H9 (cell line): ENCODE data around the gene SEC14L5. TPM values are rescaled to one million over a fixed set of nuclear protein-coding genes. Genes with fewer than 3 reads are reported as not detected.

Source experiments
- DNase-seq: peaks from one replicate; pipeline ENCODE4 v3.0.0-alpha.2; 2017
- H2AFZ ChIP-seq: one replicate; pipeline ENCODE4 v1.6.1; 2013; ENCODE audit warnings: mild to moderate bottlenecking, low read length, control low read depth, moderate library complexity
- H2AK5ac ChIP-seq: 2 replicates; pipeline ENCODE4 v1.6.1; 2013; ENCODE audit warnings: low read length, control low read depth, mixed read lengths; ENCODE audit not compliant: insufficient read length
- H2BK120ac ChIP-seq: one replicate; pipeline ENCODE4 v1.6.1; 2013; ENCODE audit warnings: low read depth, mild to moderate bottlenecking, low read length, control low read depth, inconsistent platforms; ENCODE audit not compliant: poor library complexity, severe bottlenecking
- H2BK12ac ChIP-seq: 2 replicates; pipeline ENCODE4 v1.6.1; 2013; ENCODE audit warnings: low read length, control low read depth, mixed read lengths, low read depth; ENCODE audit not compliant: insufficient read length
- H2BK15ac ChIP-seq: 2 replicates; pipeline ENCODE4 v1.6.1; 2013; ENCODE audit warnings: low read depth, low read length, control low read depth
- H2BK20ac ChIP-seq: one replicate; pipeline ENCODE4 v1.6.1; 2013; ENCODE audit warnings: low read depth, mild to moderate bottlenecking, low read length, control low read depth, inconsistent platforms; ENCODE audit not compliant: poor library complexity, severe bottlenecking
- H2BK5ac ChIP-seq: 2 replicates; pipeline ENCODE4 v1.6.1; 2013; ENCODE audit warnings: low read length, control low read depth, mixed read lengths; ENCODE audit not compliant: insufficient read length
- H3K14ac ChIP-seq: 2 replicates; pipeline ENCODE4 v1.6.1; 2013; ENCODE audit warnings: low read length, control low read depth; ENCODE audit not compliant: insufficient read depth
- H3K18ac ChIP-seq: 2 replicates; pipeline ENCODE4 v1.6.1; 2013; ENCODE audit warnings: low read depth, mild to moderate bottlenecking, mixed read lengths, low read length, control low read depth; ENCODE audit not compliant: insufficient read length
- H3K23ac ChIP-seq: 2 replicates; pipeline ENCODE4 v1.6.1; 2013; ENCODE audit warnings: low read length, control low read depth, mixed read lengths, low read depth; ENCODE audit not compliant: insufficient read length
- H3K23me2 ChIP-seq: 2 replicates; pipeline ENCODE4 v1.6.1; 2013; ENCODE audit warnings: low read depth, mild to moderate bottlenecking, mixed read lengths, low read length, control low read depth; ENCODE audit not compliant: insufficient read length, poor library complexity, severe bottlenecking
- H3K27ac ChIP-seq: 2 replicates; pipeline ENCODE4 v1.5.1; 2013; ENCODE audit warnings: low read length, control low read depth, mixed read lengths, low read depth; ENCODE audit not compliant: insufficient read length
- H3K27me3 ChIP-seq: 2 replicates; pipeline ENCODE4 v1.6.1; 2013; ENCODE audit warnings: low read length, control low read depth, inconsistent platforms; ENCODE audit not compliant: insufficient read depth
- H3K4ac ChIP-seq: 2 replicates; pipeline ENCODE4 v1.6.1; 2013; ENCODE audit warnings: low read depth, mild to moderate bottlenecking, control low read depth, inconsistent platforms, low read length, moderate library complexity
- H3K4me1 ChIP-seq: 2 replicates; pipeline ENCODE4 v1.6.1; 2013; ENCODE audit warnings: low read length, control low read depth, inconsistent platforms; ENCODE audit not compliant: insufficient read depth
- H3K4me2 ChIP-seq: 2 replicates; pipeline ENCODE4 v1.6.1; 2013; ENCODE audit warnings: low read length, control low read depth, mixed read lengths; ENCODE audit not compliant: insufficient read length, insufficient read depth
- H3K56ac ChIP-seq: 2 replicates; pipeline ENCODE4 v1.6.1; 2013; ENCODE audit warnings: low read depth, mild to moderate bottlenecking, mixed read lengths, low read length, control low read depth; ENCODE audit not compliant: insufficient read length
- H3K79me1 ChIP-seq: 2 replicates; pipeline ENCODE4 v1.6.1; 2013; ENCODE audit warnings: low read depth, mild to moderate bottlenecking, moderate library complexity, low read length, control low read depth, inconsistent platforms; ENCODE audit not compliant: insufficient read depth, poor library complexity, severe bottlenecking
- H3K79me2 ChIP-seq: 2 replicates; pipeline ENCODE4 v1.6.1; 2013; ENCODE audit warnings: low read length, control low read depth, inconsistent platforms; ENCODE audit not compliant: insufficient read depth
- H3K9ac ChIP-seq: 2 replicates; pipeline ENCODE4 v1.6.1; 2013; ENCODE audit warnings: low read length, control low read depth, mixed read lengths; ENCODE audit not compliant: insufficient read length; ENCODE audit errors: extremely low read depth
- H3K9me3 ChIP-seq: one replicate; pipeline ENCODE4 v1.6.1; 2013; ENCODE audit warnings: low read depth, low read length, inconsistent platforms; ENCODE audit not compliant: control insufficient read depth
- H3T11ph ChIP-seq: one replicate; pipeline ENCODE4 v1.6.1; 2013; ENCODE audit warnings: mild to moderate bottlenecking, low read length, control low read depth, inconsistent platforms
- H4K20me1 ChIP-seq: one replicate; pipeline ENCODE4 v1.6.1; 2013; ENCODE audit not compliant: control insufficient read depth, insufficient read length, insufficient read depth
- H4K5ac ChIP-seq: 2 replicates; pipeline ENCODE4 v1.6.1; 2013; ENCODE audit warnings: low read depth, mild to moderate bottlenecking, mixed read lengths, low read length, control low read depth; ENCODE audit not compliant: insufficient read length
- H4K8ac ChIP-seq: replicated peaks from 2 replicates; pipeline ENCODE4 v1.6.1; 2013; ENCODE audit warnings: low read length, control low read depth, mixed read lengths, low read depth; ENCODE audit not compliant: insufficient read length
- H4K91ac ChIP-seq: 2 replicates; pipeline ENCODE4 v1.6.1; 2013; ENCODE audit warnings: low read depth, mild to moderate bottlenecking, moderate library complexity, mixed read lengths, low read length, control low read depth; ENCODE audit not compliant: insufficient read length
- H3K27ac Mint-ChIP-seq, 3 experiments: 2 replicates in 2 of 3; 3 replicates in 1 of 3; pipeline ENCODE4 v1.8.0; 2020 to 2021; ENCODE audit warnings: mixed read lengths in 3 of 3, mild to moderate bottlenecking in 1 of 3, moderate library complexity in 1 of 3
- H3K27me3 Mint-ChIP-seq: 2 replicates; pipeline ENCODE4 v1.8.0; 2021; ENCODE audit warnings: low read depth, mild to moderate bottlenecking, moderate library complexity, mixed read lengths
- H3K36me3 Mint-ChIP-seq, 3 experiments: 2 replicates in 2 of 3; 3 replicates in 1 of 3; pipeline ENCODE4 v1.8.0; 2020 to 2021; ENCODE audit warnings: low read depth in 3 of 3, mixed read lengths in 3 of 3; ENCODE audit not compliant: insufficient read depth in 1 of 3
- H3K4me1 Mint-ChIP-seq, 2 experiments: 2 replicates each; pipeline ENCODE4 v1.8.0; 2020; ENCODE audit warnings: mixed read lengths in 2 of 2
- H3K4me3 Mint-ChIP-seq, 2 experiments: 2 replicates in 1 of 2; 3 replicates in 1 of 2; pipeline ENCODE4 v1.8.0; 2020 to 2021; ENCODE audit warnings: mild to moderate bottlenecking in 2 of 2, mixed read lengths in 2 of 2, moderate library complexity in 1 of 2
- H3K9me3 Mint-ChIP-seq, 2 experiments: 2 replicates in 1 of 2; 3 replicates in 1 of 2; pipeline ENCODE4 v1.8.0; 2020; ENCODE audit warnings: mild to moderate bottlenecking in 2 of 2, mixed read lengths in 2 of 2, moderate library complexity in 1 of 2
- WGBS: extraction: QIAGEN DNeasy Blood & Tissue Kit; methylation state at CpG from one replicate; pipeline ENCODE4 v1.1.7; 2013; ENCODE audit warnings: missing lambda C conversion rate, low lambda C conversion rate, mixed read lengths; ENCODE audit not compliant: insufficient read length; ENCODE audit errors: extremely low coverage; 5-methylcytosine and 5-hydroxymethylcytosine counted together
- total RNA-seq: library from RNA; stranded (reverse); gene quantifications from 2 replicates; pipeline ENCODE4 v1.2.1, GENCODE V29; 2021
- TF ChIP-seq, protein P1 (sequence below): fragments of 200-600 bp; sonication (generic); conservative IDR thresholded peaks from 3 replicates; pipeline ENCODE4 v1.8.0; 2021; ENCODE audit warnings: antibody characterized with exemption, mild to moderate bottlenecking

SEC14L5 gene
- total RNA-seq, 1 experiment from 2014 or later = 4.1 TPM

DNA sequence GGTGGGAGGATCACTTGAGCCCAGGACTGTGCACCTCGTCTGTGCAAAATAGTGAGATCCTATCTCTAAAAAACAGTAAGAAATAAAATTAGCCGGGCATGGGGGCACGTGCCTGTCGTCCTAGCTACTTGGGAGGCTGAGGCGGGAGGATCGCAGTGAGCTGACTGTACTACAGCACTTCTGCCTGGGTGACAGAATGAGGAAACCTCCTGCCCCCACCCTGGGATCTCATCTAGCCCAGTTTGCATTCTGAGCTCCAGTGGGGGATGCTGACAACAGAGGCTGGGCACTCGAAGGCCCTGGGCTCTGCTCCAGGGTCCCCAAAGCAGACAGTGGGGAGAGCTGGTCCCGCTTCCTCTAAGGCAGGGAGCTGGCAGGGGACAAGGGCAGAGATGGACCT lies 68.5 kb downstream of the SEC14L5 start:
- Mint-ChIP-seq H3K27ac (no peak overlapping the region; a peak in 1 of 7 replicates), H3K36me3 (no peaks in the 10 kb centered on the region; a peak in 1 of 7 replicates), H3K4me1 (peaks cover 9 to 12% of the 10 kb centered on the region in 2 experiments), H3K4me3 (no peak overlapping the region), H3K9me3 (no peaks in the 10 kb centered on the region), H3K27me3 (peaks cover 5% of the 10 kb centered on the region)
- H3K4me1 ChIP-seq = no peaks in the 10 kb centered on the region
- H3K4ac ChIP-seq = no peak overlapping the region
- no peak overlapping the region for H2BK15ac ChIP-seq
- no peaks in the 10 kb centered on the region for H3K9me3 ChIP-seq
- no peak overlapping the region for H3K27ac ChIP-seq
- no peak overlapping the region for H3K4me2 ChIP-seq
- no peaks in the 10 kb centered on the region for H3K79me2 ChIP-seq
- H2BK5ac ChIP-seq = no peak overlapping the region
- no peaks in the 10 kb centered on the region for H3K23me2 ChIP-seq
- H4K8ac ChIP-seq = no peak overlapping the region
- WGBS = no CpG with 5 or more reads among the region's 8 CpGs
- no peaks in the 10 kb centered on the region for H3K79me1 ChIP-seq
- no peak overlapping the region for H3K23ac ChIP-seq
- TF ChIP-seq, protein P1, sequence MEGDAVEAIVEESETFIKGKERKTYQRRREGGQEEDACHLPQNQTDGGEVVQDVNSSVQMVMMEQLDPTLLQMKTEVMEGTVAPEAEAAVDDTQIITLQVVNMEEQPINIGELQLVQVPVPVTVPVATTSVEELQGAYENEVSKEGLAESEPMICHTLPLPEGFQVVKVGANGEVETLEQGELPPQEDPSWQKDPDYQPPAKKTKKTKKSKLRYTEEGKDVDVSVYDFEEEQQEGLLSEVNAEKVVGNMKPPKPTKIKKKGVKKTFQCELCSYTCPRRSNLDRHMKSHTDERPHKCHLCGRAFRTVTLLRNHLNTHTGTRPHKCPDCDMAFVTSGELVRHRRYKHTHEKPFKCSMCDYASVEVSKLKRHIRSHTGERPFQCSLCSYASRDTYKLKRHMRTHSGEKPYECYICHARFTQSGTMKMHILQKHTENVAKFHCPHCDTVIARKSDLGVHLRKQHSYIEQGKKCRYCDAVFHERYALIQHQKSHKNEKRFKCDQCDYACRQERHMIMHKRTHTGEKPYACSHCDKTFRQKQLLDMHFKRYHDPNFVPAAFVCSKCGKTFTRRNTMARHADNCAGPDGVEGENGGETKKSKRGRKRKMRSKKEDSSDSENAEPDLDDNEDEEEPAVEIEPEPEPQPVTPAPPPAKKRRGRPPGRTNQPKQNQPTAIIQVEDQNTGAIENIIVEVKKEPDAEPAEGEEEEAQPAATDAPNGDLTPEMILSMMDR = no peak
- H2AK5ac ChIP-seq = no peak overlapping the region
- no peak for DNase-seq
- no peak overlapping the region for H2BK120ac ChIP-seq
- H4K5ac ChIP-seq = no peak overlapping the region
- H2BK20ac ChIP-seq = no peak overlapping the region
- H2AFZ ChIP-seq = no peak overlapping the region
- H3K56ac ChIP-seq = no peak overlapping the region
- H3K18ac ChIP-seq = no peak overlapping the region
- no peak overlapping the region for H2BK12ac ChIP-seq
- H4K20me1 ChIP-seq = no peaks in the 10 kb centered on the region
- no peak overlapping the region for H4K91ac ChIP-seq
- no peak overlapping the region for H3T11ph ChIP-seq
- no peak overlapping the region for H3K14ac ChIP-seq
- H3K9ac ChIP-seq = no peak overlapping the region
- H3K27me3 ChIP-seq = no peaks in the 10 kb centered on the region
